Adrenal gland (tissue), 19 donors: ENCODE measurements around the gene ANO2. TPM values are rescaled to one million over a fixed set of nuclear protein-coding genes. Genes with fewer than 3 reads are reported as not detected.
A peak's percentile ranks its signal among the peaks of the same experiment; 100 is the strongest.

Experiments used
- DNase-seq, 7 donors: peaks; one replicate each; pipeline ENCODE4 v3.0.0-alpha.2; 2019 to 2020
- H3K27ac ChIP-seq, 5 donors: fragments of 200-600 bp; sonication (generic) in 4 of 5; 1 replicate in 3 of 5; 2 replicates in 2 of 5; pipeline versions ENCODE4 v1.5.1 to v1.8.0; 2016 to 2020; ENCODE audit warnings: mild to moderate bottlenecking in 1 of 5
- H3K27me3 ChIP-seq: fragments of 200-600 bp; 2 replicates; pipeline ENCODE4 v1.8.0; 2021
- H3K36me3 ChIP-seq, 2 donors: fragments of 200-600 bp; replicated peaks in 1 of 2; 1 replicate in 1 of 2; 2 replicates in 1 of 2; pipeline versions ENCODE4 v1.5.1 to v1.8.0; 2018 to 2022
- H3K4me1 ChIP-seq, 2 donors: fragments of 200-600 bp; replicated peaks in 1 of 2; 1 replicate in 1 of 2; 2 replicates in 1 of 2; pipeline versions ENCODE4 v1.5.1 to v1.8.0; 2018 to 2021
- H3K4me3 ChIP-seq, 4 donors: fragments of 200-600 bp; sonication (generic) in 3 of 4; one replicate each; pipeline ENCODE4 v1.5.1; 2016 to 2018
- H3K9me3 ChIP-seq, 3 donors: fragments of 200-600 bp; sonication (generic) in 1 of 3; replicated peaks in 1 of 3; 1 replicate in 2 of 3; 2 replicates in 1 of 3; pipeline versions ENCODE4 v1.5.1 to v1.8.0; 2016 to 2021
- CTCF ChIP-seq, 6 experiments: fragments of 450-650 bp in 4 of 6; fragments of 200-600 bp in 2 of 6; sonication (generic) in 1 of 6; IDR thresholded peaks; 1 replicate in 5 of 6; 2 replicates in 1 of 6; pipeline versions ENCODE4 v1.5.1 to v1.8.0; 2016 to 2021; ENCODE audit warnings: antibody characterized with exemption in 6 of 6, mild to moderate bottlenecking in 2 of 6, moderate library complexity in 1 of 6
- POLR2A ChIP-seq, 2 donors: fragments of 450-650 bp; IDR thresholded peaks; one replicate each; pipeline ENCODE4 v1.6.1; 2017; ENCODE audit warnings: antibody characterized with exemption in 2 of 2, mild to moderate bottlenecking in 2 of 2, moderate library complexity in 1 of 2
- WGBS, 4 donors: extraction: QIAGEN DNeasy Blood & Tissue Kit in 2 of 4; methylation state at CpG; one replicate each; pipeline versions ENCODE4 v1.1.5 to v1.1.7; 2013 to 2017; 5-methylcytosine and 5-hydroxymethylcytosine counted together
- intact Hi-C, 2 donors: fragments of 100-400 bp; cut with DNase I; formaldehyde crosslinking; loops; one replicate each; pipeline versions ENCODE4 v1.14.1 to v1.15.0; 2022 to 2023
- long read RNA-seq, 10 donors: library from polyadenylated mRNA in 3 of 10; unstranded in 2 of 10; stranded (forward) in 1 of 10; transcript quantifications; one replicate each; pipeline ENCODE4 v2.0.0 and lab custom pipeline, GENCODE V29; 2021 to 2026
- polyA plus RNA-seq, 3 donors: library from polyadenylated mRNA; stranded (reverse); fragments of 200-250 nt in 2 of 3; fragments of 350-450 nt in 1 of 3; fragmentation: Illumina TruSeq in 1 of 3; extraction: RNeasy Lipid Tissue Mini Kit (QIAGEN cat#74804) in 1 of 3; gene quantifications; one replicate each; pipeline ENCODE4 v1.2.3, GENCODE V29; 2013 to 2014
- total RNA-seq, 9 donors: library from RNA; depleted of rRNA in 4 of 9; stranded (reverse); fragments of >200 nt in 4 of 9; fragments of 120-200 nt in 1 of 9; fragmentation: NEBNext Ultra II Directional in 1 of 9; extraction: Animal tissue kit (Norgen Biotek cat#: 25700) in 1 of 9; gene quantifications; one replicate each; pipeline versions ENCODE4 v1.1.0 to v1.2.4, GENCODE V29; 2013 to 2023
- donor health status: healthy with polysubstance abuse.
- donor health status: Bipolar disorder and iron deficiency.
- donor health status: DM: yes; HTN: yes; CAD: no.
- donor health status: DM: no; HTN: no; CAD: no.
- donor health status: DM: no; HTN: no; CAD: no.
- donor health status: DM: yes; HTN: yes; CAD: no.

ANO2 gene
- total RNA-seq (1 to 10 TPM in 4 of 9 donors, under 1 TPM in 4, not detected in 1; 0.17 to 1.8 (median 0.78) TPM), polyA plus RNA-seq (1 to 10 TPM in 1 of 3 donors, under 1 TPM in 2; 0.24 to 1.4 (median 0.88) TPM)
- long read RNA-seq, donor 1 = 0 reads
- long read RNA-seq, donor 2 = 0 reads
- long read RNA-seq, donor 3 = 0 reads
- long read RNA-seq, donor 4 = 0 reads
- long read RNA-seq, donor 5 = 0 reads
- long read RNA-seq, donor 6 = 0 reads
- long read RNA-seq, donor 7 = 0 reads
- long read RNA-seq, donor 8 = 0 reads
- long read RNA-seq, donor 9 = 0 reads
- long read RNA-seq, donor 10 = 0 reads

GRCh38 chr12:5945071-5946008, at the start of gene ANO2:
ANO2 (minus strand) TSS chr12:5945259; CDS start chr12:5945217, 42 bp downstream.
- Histone ChIP-seq H3K4me1 (peaks cover 0 to 8% of the 10 kb centered on the region in 2 donors), H3K4me3 (peak within 1 kb of the TSS in 1 of 4 donors; percentile 42), H3K36me3 (no peaks in the 10 kb centered on the region), H3K27ac (no peak within 1 kb of the TSS), H3K9me3 (no peaks in the 10 kb centered on the region), H3K27me3 (peaks cover 37% of the 10 kb centered on the region)
- no peak for TF ChIP-seq CTCF (IDR thresholded peaks at IDR 0.05)
- no peak for TF ChIP-seq POLR2A (IDR thresholded peaks at IDR 0.05)
- 4 to 9% (median 8%) methylated on average over 12 to 66 of the region's 66 CpGs for WGBS, 4 donors
- DNase-seq = peak in 1 of 7 donors; percentile 3
- intact Hi-C loops = no loop called here

- Histone ChIP-seq H3K27ac (no peak overlapping the region), H3K4me3 (no peak overlapping the region), H3K27me3 (no peaks in the 10 kb centered on the region), H3K4me1 (no peaks in the 10 kb centered on the region), H3K9me3 (no peaks in the 10 kb centered on the region), H3K36me3 (no peaks in the 10 kb centered on the region)
- intact Hi-C loops = loop anchor here (5.0 kb wide), 2 partner anchors 48 to 293 kb away; no protein-coding TSS in a partner anchor
- WGBS, 4 donors = 76 to 88% (median 86%) methylated on average over 3 of the region's 3 CpGs
- no peak for TF ChIP-seq POLR2A (IDR thresholded peaks at IDR 0.05)
- no peak for TF ChIP-seq CTCF (IDR thresholded peaks at IDR 0.05)
- no peak for DNase-seq
Measured at GRCh38 chr12:5989621-5990020, 44.6 kb upstream of the ANO2 start.

- Histone ChIP-seq H3K4me1 (no peaks in the 10 kb centered on the region), H3K4me3 (no peak overlapping the region), H3K27ac (no peak overlapping the region), H3K27me3 (no peaks in the 10 kb centered on the region), H3K36me3 (no peaks in the 10 kb centered on the region), H3K9me3 (no peaks in the 10 kb centered on the region)
- peak; percentile 70 to 90 (median 84) for DNase-seq
- WGBS, 4 donors = 3 to 5% (median 3%) methylated on average over 10 of the region's 10 CpGs
- TF ChIP-seq POLR2A (IDR thresholded peaks at IDR 0.05) (no peak), CTCF (IDR thresholded peaks at IDR 0.05) (peak; percentile 92 to 97 (median 96))
- intact Hi-C loops = loop anchor here (5.0 kb wide), 1 partner anchor 49 kb away; no protein-coding TSS in a partner anchor
Measured at GRCh38 chr12:5988659-5989116, 43.6 kb upstream of the ANO2 start.

- TF ChIP-seq CTCF (IDR thresholded peaks at IDR 0.05) = no peak
- 58 to 62% (median 62%) methylated on average over 10 of the region's 10 CpGs for WGBS, 4 donors
- intact Hi-C loops = loop anchor here (5.0 kb wide), 1 partner anchor 49 kb away; no protein-coding TSS in a partner anchor
- Histone ChIP-seq H3K9me3 (no peaks in the 10 kb centered on the region), H3K4me3 (no peak overlapping the region), H3K27ac (no peak overlapping the region), H3K4me1 (no peaks in the 10 kb centered on the region), H3K27me3 (no peaks in the 10 kb centered on the region), H3K36me3 (no peaks in the 10 kb centered on the region)
- no peak for DNase-seq
Measured at GRCh38 chr12:5988088-5988487, 43.0 kb upstream of the ANO2 start.
